ENCODE data around the gene SHB. TPM values are rescaled to one million over a fixed set of nuclear protein-coding genes. Genes with fewer than 3 reads are reported as not detected.

SHB gene
- total and polyA plus RNA-seq, 2 of the 8 experiments (the other 6 are each of a cell fraction or from before 2014, with no cell fraction given) = 4.1 to 12.6 TPM

DNA sequence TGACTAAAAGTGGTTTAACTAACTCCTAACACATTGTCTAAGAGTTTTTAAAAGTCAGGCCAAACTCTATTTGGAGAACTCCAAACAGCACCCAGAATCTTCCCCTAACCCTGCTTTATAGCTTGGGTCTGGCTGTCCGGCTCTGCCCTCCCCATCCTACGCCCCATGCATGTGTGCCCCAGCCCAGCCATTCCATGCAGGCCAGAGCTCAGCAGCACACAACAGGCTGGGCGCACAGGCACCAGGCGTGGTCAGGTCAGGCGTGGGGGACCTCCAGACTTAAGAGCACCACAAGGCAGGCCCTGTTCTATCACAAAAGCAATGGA, 31.1 kb downstream of the SHB start:
- Histone ChIP-seq H3K36me3 (ENCODE audit: control insufficient read depth in 2 of 4, insufficient read depth in 4 of 4, low read length in 3 of 4) (no peaks in the 10 kb centered on the region), H3K27ac (ENCODE audit: low read depth, low read length) (no peak overlapping the region), H3K4ac (replicated peaks; ENCODE audit: insufficient read length, low read depth, low read length) (no peak overlapping the region), H3K4me3 (ENCODE audit: extremely low read depth in 1 of 4, insufficient read depth in 2 of 4, low read depth in 3 of 4, low read length in 4 of 4) (no peak overlapping the region), H4K5ac (ENCODE audit: insufficient read length, low read depth, low read length) (no peak overlapping the region), H3K9ac (replicated peaks in 1 of 4; ENCODE audit: extremely low read depth in 1 of 4, low read depth in 3 of 4, low read length in 3 of 4) (no peak overlapping the region), H2BK5ac (ENCODE audit: low read depth, low read length) (no peak overlapping the region), H3K56ac (replicated peaks; ENCODE audit: insufficient read length, low read depth, low read length) (no peak overlapping the region), H2BK15ac (ENCODE audit: low read length) (no peak overlapping the region), H3K14ac (ENCODE audit: insufficient read length) (no peak overlapping the region), H4K20me1 (replicated peaks in 1 of 2; ENCODE audit: control insufficient read depth in 1 of 2, insufficient read depth in 2 of 2, low read length in 2 of 2) (peaks cover 0 to 3% of the 10 kb centered on the region in 2 experiments), H3K23ac (ENCODE audit: insufficient read length) (no peak overlapping the region), H3K18ac (ENCODE audit: extremely low read depth, low read length) (no peak overlapping the region), H2BK20ac (ENCODE audit: low read length) (no peak overlapping the region), H3K79me1 (ENCODE audit: low read depth, low read length) (peaks cover 3% of the 10 kb centered on the region), H3K79me2 (ENCODE audit: control insufficient read depth in 1 of 2, insufficient read depth in 2 of 2, low read length in 2 of 2) (peaks cover 0 to 29% of the 10 kb centered on the region in 2 experiments; a peak in 1 of 4 replicates), H4K91ac (replicated peaks; ENCODE audit: insufficient read length, low read length) (no peak overlapping the region), H2BK12ac (ENCODE audit: low read depth, low read length) (peak overlapping the region; percentile 44; the same call in 1 of the 2 replicates), H3K27me3 (replicated peaks in 1 of 4; ENCODE audit: control insufficient read depth in 3 of 4, extremely low read depth in 1 of 4, insufficient read depth in 3 of 4, low read length in 3 of 4) (no peaks in the 10 kb centered on the region), H2AFZ (ENCODE audit: low read length) (no peak overlapping the region), H2AK5ac (ENCODE audit: low read depth, low read length) (peak overlapping the region; percentile 75; the same call in 1 of the 2 replicates), H3K4me2 (ENCODE audit: insufficient read depth in 1 of 2, low read depth in 2 of 2, low read length in 2 of 2) (no peak overlapping the region), H2BK120ac (replicated peaks; ENCODE audit: low read depth, low read length) (no peak overlapping the region), H4K8ac (ENCODE audit: extremely low read depth, insufficient read depth, low read length) (no peak overlapping the region), H3K9me3 (ENCODE audit: insufficient read depth in 2 of 2, low read depth in 1 of 2, low read length in 1 of 2) (no peaks in the 10 kb centered on the region), H3K23me2 (ENCODE audit: low read depth, low read length) (no peaks in the 10 kb centered on the region), H3K4me1 (replicated peaks in 1 of 4; ENCODE audit: control insufficient read depth in 3 of 4, insufficient read depth in 4 of 4, low read length in 3 of 4) (peaks cover 9 to 21% (median 13%) of the 10 kb centered on the region in 4 experiments)
- WGBS, 2 experiments (ENCODE audit: extremely low coverage in 1 of 2, insufficient coverage in 1 of 2, insufficient read length in 1 of 2, insufficient replicate concordance in 2 of 2, low coverage in 1 of 2, low lambda C conversion rate in 2 of 2, missing lambda C conversion rate in 1 of 2) = 82% methylated on average over 5 of the region's 5 CpGs; no CpG with 5 or more reads in 1 of the 2 experiments
- ChIA-PET POLR2A (ENCODE audit: partially characterized antibody) (interaction anchor here (1.3 to 2.9 kb wide), 3 partner anchors 10 to 21 kb away, joined by 3 to 8 read pairs (median 4); no protein-coding TSS in a partner anchor), CTCF (ENCODE audit: partially characterized antibody) (interaction anchor here (0.7 to 5.4 kb wide), 2 partner anchors 13 to 18 kb away, joined by 6 to 43 read pairs; no protein-coding TSS in a partner anchor)
- DNase-seq (ENCODE audit: low read depth in 1 of 2, low spot score in 2 of 2) = no peak
- no peak for FAIRE-seq
- TF ChIP-seq POU5F1 (IDR thresholded peaks at IDR 0.05; ENCODE audit: low read depth, low read length) = no peak
- no peak for TF ChIP-seq JUN (IDR thresholded peaks at IDR 0.05; ENCODE audit: low read depth, low read length)
- TF ChIP-seq SIN3A (conservative IDR thresholded peaks at IDR 0.05 in 1 of 2, IDR thresholded peaks at IDR 0.05 in 1 of 2; ENCODE audit: low read depth in 1 of 2, low read length in 2 of 2) = no peak
